ENCODE data around the gene ELP5. TPM values are rescaled to one million over a fixed set of nuclear protein-coding genes. Genes with fewer than 3 reads are reported as not detected.

ELP5 gene
- total and polyA plus RNA-seq, 2 experiments from 2014 or later = 38.3 to 41.4 TPM

DNA sequence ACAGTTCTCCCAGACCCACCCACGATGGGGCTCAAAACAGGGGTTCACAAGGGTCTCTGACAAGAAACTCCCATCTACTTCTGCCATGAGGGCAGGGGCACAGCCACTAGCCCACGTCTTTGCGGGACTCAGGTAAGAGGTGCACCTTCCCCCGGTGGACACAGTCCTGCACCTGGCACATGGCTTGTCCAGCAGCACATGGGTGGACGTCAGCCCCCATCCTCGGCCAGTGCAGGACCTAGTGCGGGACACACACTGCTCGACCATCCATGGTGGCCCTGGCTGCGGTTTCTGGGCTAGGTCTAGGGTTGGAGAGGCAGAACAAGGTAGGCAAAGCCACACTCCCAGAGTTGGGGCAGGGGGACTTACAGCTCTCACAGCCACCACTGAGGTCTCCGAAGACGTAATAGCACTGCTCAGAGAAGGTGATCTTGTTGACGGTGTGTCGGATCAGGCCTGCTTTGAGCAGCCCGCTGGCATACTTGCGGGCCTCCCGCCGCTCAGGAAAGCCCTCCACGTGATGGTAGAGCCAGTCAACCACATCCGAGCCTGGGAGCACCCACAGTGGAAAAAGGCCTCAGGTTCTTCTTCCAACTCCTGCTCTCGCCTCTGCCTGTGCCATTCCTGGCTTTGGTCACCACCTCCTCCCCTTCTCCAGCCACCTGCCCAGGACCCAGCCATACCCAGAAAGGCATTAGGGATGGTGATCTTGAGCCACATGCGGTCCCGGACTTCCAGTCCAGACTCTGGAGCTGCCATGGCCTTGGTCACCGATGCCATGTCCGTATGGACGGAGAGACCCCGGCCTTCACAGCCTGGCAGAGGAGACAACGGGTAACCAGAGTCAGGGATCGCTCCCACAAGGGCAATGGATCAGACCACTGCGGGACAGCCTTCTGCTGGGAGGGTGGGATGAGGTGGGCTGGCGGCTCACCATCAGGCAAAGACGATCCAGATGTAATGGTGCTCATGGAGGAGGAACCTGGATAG lies 25.0 kb upstream of the ELP5 start (continued):
- no peak for TF ChIP-seq REST (IDR thresholded peaks at IDR 0.05; ENCODE audit: unreplicated experiment)

GRCh38 chr17:7228920-7229319 lies 23.1 kb upstream of the ELP5 start:
- Histone ChIP-seq H3K79me2 (replicated peaks; ENCODE audit: insufficient read depth) (peaks cover 41% of the 10 kb centered on the region), H4K20me1 (replicated peaks; ENCODE audit: insufficient read depth) (peaks cover 37% of the 10 kb centered on the region), H3K4me1 (ENCODE audit: insufficient read depth) (peaks cover 15% of the 10 kb centered on the region; the same call in 1 of the 2 replicates), H3K4me2 (no peak overlapping the region), H3F3A (replicated peaks; ENCODE audit: low read depth) (peaks cover 2% of the 10 kb centered on the region; the same call in 1 of the 2 replicates), H3K27ac (ENCODE audit: low read depth) (no peak overlapping the region), H3K9me2 (ENCODE audit: insufficient read depth) (no peaks in the 10 kb centered on the region), H3K4me3 (no peak overlapping the region), H3K27me3 (ENCODE audit: insufficient read depth) (no peaks in the 10 kb centered on the region), H3K36me3 (ENCODE audit: insufficient read depth) (peaks cover 4% of the 10 kb centered on the region; the same call in 1 of the 2 replicates), H2AFZ (no peak overlapping the region)
- ATAC-seq (no peak), DNase-seq (ENCODE audit: low spot score) (no peak)
- Mint-ChIP-seq H3K4me3 (no peak overlapping the region), H3K27me3 (ENCODE audit: insufficient read depth, low read depth, poor library complexity) (peaks cover 13% of the 10 kb centered on the region), H3K4me1 (peaks cover 16% of the 10 kb centered on the region), H3K27ac (no peak overlapping the region), H3K9me3 (no peaks in the 10 kb centered on the region), H3K36me3 (ENCODE audit: low read depth) (peaks cover 65% of the 10 kb centered on the region)
- TF ChIP-seq EZH2 (IDR thresholded peaks at IDR 0.05; ENCODE audit: low read depth, unreplicated experiment) (no peak), ZNF114 (CRISPR knock-in tag; IDR thresholded peaks at IDR 0.05) (no peak), REST (IDR thresholded peaks at IDR 0.05; ENCODE audit: unreplicated experiment) (no peak), NANOG (IDR thresholded peaks at IDR 0.05; ENCODE audit: borderline replicate concordance) (no peak), EZH2phosphoT487 (IDR thresholded peaks at IDR 0.05; ENCODE audit: unreplicated experiment) (no peak)
- TF ChIP-seq, protein P1, sequence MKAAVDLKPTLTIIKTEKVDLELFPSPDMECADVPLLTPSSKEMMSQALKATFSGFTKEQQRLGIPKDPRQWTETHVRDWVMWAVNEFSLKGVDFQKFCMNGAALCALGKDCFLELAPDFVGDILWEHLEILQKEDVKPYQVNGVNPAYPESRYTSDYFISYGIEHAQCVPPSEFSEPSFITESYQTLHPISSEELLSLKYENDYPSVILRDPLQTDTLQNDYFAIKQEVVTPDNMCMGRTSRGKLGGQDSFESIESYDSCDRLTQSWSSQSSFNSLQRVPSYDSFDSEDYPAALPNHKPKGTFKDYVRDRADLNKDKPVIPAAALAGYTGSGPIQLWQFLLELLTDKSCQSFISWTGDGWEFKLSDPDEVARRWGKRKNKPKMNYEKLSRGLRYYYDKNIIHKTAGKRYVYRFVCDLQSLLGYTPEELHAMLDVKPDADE (IDR thresholded peaks at IDR 0.05) = no peak
- TF ChIP-seq, protein P2, sequence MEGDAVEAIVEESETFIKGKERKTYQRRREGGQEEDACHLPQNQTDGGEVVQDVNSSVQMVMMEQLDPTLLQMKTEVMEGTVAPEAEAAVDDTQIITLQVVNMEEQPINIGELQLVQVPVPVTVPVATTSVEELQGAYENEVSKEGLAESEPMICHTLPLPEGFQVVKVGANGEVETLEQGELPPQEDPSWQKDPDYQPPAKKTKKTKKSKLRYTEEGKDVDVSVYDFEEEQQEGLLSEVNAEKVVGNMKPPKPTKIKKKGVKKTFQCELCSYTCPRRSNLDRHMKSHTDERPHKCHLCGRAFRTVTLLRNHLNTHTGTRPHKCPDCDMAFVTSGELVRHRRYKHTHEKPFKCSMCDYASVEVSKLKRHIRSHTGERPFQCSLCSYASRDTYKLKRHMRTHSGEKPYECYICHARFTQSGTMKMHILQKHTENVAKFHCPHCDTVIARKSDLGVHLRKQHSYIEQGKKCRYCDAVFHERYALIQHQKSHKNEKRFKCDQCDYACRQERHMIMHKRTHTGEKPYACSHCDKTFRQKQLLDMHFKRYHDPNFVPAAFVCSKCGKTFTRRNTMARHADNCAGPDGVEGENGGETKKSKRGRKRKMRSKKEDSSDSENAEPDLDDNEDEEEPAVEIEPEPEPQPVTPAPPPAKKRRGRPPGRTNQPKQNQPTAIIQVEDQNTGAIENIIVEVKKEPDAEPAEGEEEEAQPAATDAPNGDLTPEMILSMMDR (conservative IDR thresholded peaks at IDR 0.05; ENCODE audit: low read depth in 2 of 2) = no peak

Measured in GM23338 (cell line).